HuH-7 (cell line): Measurements from ENCODE around the gene SIL1.

ENCODE experiments used
- DNase-seq: peaks from one replicate; pipeline ENCODE4 v3.0.0; 2011; ENCODE audit warnings: low spot score

Gene SIL1

GRCh38 chr5:138955013-138955660, 243.0 kb downstream of the SIL1 start:
- DNase-seq = no peak

DNA sequence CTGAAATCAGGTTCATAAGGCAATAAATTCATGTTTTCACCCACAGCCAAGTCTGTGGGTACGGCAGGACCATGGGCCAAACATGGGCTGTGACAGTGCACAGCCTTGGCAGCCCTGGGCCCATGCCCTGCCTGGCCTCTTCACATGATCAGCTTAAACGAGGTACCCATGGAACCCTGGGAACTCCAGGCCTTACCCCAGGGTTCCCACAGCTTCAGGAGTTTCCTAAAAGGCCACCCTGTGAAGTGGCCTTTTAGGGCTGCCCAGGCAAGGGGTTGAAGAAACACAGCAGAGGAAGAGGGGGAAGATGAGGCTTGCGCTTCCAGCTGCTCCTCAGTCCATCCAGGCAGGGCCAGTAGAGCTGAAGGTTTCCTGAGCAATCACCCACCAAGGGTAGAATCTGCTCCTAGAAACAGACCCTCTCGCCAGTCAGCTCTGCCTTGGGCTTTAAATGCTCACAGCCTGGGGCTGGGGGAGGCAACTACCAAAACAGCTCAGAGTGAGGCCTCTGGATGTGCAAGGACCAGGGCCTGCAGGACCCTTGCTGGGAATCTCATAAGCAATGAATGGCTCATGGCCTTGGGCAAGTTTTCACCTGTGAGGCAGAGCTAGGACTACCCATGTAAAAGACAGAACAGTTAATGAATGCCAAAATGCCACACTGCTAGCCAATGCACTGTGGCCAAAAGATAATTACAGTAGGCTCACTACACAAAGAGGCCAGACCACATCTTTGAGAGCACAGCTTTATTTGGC, 243.7 kb downstream of the SIL1 start:
- no peak for DNase-seq

DNA sequence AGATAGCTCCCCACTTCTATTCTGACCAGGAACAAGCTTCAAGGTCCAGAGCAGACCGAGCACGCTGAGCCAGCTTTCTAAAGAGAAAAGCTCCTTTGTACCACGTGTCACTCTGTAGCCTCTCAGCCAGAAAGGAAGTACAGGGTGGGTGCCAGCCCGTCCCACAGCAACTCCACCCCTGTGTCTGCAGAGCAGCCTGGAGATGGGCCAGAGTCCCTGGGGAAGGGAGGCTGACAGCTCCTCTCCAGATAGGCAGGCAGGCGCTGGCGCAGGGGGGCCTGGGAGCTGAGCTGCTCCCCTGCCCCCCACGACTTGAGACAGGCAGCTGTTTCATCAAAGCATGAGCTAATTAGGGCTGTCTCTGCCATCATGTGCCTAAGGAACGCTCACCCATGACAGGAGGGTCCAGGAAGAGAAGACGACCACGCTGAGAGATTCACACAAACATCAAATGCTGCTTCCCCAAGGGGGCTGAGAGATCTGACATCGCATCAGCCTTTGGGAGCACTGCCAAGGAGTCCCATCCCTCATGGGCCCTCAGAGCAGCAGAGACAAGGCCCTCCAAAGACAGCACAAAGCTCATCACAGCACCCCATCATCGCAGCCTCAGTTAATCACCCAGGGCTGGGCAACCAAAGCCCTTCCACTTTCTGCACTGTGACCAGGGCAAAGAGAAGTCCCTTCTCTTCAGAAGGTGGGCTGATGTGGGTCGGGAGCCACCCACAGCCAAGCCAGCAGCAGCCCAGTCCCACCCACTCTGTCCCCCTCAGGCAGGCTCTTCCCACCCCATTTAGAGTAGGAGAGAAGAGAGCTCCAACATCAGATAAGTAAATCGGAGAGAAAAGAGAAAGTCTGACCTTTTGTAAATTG, 244.5 kb downstream of the SIL1 start:
- no peak for DNase-seq

- DNase-seq = no peak
Measured at GRCh38 chr5:138952962-138953361, 245.2 kb downstream of the SIL1 start.

DNA sequence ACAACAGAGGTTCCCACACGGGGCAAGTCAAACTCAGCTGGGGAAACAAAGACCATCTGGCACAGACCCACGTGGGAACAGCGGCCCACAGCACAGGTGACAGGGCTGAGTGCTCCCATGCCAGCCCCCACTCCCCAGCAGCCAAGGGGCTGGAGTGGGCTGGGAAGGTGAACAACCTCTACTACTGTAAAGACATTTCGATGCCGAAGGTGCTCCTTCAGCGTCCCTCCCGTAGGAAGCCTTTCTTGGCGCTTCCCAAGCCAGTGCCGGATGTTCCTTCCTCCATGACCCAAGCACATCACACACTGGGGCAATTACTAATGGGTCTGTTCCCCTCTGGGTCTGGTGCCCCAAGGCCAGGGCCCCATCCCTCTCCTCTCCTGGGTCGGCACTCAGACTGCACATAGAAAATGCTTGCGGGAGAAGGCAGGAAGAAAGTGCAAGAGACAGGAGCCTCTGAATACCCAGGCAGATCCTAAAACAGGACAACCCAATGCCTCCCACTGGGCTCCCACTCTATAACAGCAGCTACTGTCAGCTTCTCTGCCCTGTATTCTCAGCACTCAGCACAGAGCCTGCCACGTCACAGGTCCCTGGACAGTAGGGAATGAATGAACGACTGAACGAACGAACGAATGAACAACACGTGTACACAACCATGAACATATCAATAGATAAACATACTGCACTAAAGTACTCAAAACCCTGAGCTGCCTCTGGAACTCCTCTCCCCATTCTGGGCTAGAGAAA, 246.0 kb downstream of the SIL1 start:
- DNase-seq = no peak

DNA sequence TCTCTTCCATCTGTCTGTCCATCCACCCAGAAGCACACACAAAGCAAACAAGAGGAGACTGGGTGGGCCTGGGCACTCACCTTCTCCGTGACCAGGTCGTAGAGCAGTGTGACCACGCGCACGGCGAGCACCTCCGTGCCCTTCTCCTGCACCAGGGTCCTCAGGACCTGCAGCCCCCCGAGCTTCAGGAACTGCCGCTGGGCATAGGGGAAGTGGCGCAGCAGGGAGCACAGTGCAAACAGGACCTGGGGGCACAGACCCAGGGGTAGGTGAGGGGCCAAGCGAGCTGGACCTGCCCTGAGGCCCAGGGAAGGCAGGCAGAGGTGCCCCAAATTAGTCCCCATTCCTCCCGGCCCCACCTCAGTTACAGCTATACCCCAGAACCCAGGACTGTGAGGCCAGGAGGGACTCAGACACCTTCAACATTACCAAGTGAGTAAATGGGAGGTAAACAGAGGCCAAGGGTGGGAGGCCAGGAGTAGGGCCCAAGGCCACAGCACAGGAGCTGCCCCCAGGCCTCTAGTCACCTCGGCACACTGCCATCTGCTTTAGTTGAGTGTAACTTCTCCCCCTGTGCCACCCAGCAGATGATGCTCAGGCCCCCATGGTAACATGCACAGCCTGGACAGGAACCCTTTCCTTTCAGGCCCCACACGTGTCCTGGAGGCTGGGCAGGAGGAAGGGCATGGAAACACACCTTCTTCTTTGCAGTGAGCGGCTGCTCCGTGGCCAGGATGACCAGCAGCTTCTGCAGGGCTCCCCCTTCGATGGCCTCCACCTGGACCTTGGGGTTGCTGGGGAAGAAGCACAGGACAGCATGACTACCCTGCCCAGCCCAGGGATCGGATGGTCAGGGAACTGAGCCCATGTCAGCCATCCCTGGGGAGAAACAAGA, 246.8 kb downstream of the SIL1 start:
- no peak for DNase-seq

- no peak for DNase-seq
Measured at GRCh38 chr5:138950421-138951031, 247.6 kb downstream of the SIL1 start.

GRCh38 chr5:138949988-138950387, 248.2 kb downstream of the SIL1 start:
- no peak for DNase-seq

DNA sequence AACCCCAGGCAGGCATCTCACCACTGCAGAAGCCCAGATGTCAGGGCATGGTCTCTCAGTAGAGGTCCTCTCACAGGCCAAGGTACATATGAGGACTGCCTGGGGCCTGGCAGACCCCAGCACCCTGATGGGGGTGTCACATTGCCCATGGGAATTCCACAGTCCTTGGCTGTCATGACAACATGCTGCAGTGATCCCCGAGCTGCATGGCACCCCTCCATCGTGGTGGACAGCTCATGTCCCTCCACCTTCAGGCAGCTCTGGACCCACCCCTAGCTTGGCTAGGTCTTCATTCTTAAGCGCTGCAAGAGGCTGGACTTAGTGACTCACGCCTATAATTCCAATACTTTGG, 249.0 kb downstream of the SIL1 start:
- no peak for DNase-seq

DNA sequence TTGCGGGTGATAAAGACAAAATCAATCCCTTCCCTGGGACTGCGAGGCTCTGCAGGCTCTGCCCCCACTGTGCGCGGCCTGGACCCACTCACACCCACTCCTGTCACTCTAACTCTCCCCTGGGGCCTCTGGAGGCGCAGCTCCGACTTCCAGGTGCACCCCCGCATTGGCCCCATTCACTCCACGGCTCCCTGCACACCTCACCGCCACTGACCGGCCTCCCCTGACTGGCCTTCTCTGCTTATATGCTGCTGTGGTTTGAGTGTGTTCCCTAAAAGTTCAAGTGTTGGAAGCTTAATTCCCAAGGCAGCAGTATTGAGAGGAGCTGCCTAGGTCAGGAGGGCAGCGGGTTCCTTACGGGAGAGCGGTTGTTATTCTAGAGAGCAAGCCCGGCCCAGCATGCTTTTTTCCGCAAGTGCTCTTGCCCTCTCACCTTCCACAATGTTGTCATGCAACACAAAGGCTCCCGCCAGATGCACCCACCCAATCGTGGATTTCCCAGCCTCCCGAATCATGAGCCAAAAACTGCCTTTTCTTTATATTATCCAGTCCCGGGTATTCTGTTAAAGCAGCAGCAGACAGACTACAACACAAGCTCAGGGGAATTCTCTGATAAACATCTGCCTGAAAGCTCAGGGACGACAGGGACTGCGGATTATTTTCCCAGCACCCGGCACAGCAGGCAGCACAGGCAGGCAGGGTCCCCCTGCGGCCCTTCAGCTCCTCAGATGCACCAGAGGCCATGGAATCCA, 249.5 kb downstream of the SIL1 start:
- no peak for DNase-seq

DNA sequence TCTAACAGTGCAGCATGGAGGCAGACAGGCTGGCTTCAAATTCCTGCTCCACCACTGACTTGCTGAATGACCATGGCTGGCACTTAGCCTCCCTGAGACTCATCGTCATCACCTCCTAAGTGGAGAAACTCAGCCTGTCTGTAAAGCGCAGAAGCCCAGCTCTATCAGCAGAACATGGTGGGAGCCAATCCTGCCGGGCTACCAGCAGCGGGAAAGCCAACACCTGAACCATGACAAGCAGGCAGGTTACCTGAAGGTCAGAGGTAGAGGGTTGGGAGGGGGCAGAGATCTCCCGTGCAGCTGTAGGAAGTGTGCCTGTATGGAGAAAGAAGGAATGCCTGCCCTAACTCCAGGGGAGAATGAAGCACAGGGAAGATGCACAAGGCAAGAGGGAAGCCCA, 250.4 kb downstream of the SIL1 start:
- no peak for DNase-seq

- DNase-seq = no peak
Measured at GRCh38 chr5:138946831-138947560, 251.2 kb downstream of the SIL1 start.

GRCh38 chr5:138946241-138946623, 251.9 kb downstream of the SIL1 start:
- DNase-seq = no peak

GRCh38 chr5:138945421-138946240, 252.5 kb downstream of the SIL1 start:
- DNase-seq = no peak

DNA sequence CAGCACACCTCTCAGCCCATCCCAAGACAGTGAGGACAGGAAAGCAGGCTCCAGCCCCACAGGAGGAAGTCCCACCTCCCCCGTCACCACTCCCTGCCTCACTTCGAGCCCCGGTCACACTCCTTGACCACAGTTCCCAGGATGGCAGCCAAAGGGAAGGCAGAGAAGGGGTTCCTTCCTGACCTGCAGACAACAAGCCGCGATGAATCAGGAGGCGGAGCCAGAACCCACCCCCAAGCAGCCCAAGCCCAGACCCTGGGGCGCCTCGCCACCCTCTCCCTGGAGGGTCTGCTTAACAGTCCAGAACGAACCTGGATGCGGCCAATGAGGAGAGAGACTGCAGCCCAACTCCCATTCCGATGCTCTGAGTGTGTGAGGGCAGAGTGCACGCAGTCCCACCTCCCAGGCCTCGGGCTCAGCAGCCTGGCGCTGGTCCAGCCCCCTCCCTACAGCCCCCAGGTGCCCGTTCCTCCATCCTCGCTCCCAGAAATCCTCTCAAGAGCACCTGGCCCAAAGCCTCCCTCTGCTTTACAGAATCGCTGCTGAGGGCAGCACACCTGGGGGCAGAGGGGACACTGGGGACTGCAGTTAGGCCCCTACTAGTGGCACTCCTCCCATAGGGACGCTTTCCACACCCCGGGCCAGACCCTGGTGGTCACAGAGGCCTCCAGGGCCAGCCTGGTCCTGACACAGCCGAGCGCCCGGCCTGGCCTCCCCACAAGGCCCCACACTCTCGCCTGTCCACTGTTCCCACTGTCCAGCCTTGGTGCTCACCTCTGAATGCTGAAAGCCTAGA, 253.4 kb downstream of the SIL1 start:
- no peak for DNase-seq

GRCh38 chr5:138943599-138944173, 254.5 kb downstream of the SIL1 start:
- no peak for DNase-seq

DNA sequence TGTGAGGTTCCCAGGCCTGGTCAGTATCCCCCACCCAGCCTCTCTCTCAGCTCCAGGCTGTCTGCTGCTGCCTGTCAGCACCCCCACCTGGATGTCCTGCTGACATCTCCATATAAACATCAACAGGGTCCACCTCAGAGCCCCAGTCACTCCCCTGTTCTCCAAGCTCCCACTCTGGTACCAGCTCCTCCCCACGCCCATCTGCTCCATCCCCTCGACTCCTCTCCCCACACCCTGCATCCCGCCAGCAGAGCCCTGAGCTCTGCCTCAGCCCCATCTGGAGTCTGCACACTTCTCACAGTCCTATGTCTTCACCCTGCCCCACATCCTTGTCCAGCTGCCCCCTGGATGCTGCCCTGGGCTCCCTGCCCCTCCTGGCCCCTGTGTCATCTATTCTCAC, 255.3 kb downstream of the SIL1 start:
- no peak for DNase-seq
